Right ventricle myocardium inferior (tissue), 1 donor: ENCODE data around the gene PTGDS. TPM values are rescaled to one million over a fixed set of nuclear protein-coding genes. Genes with fewer than 3 reads are reported as not detected.

Experiments
- ATAC-seq: fragments of 200-7000 bp; cut with Tn5 transposase; one replicate; pipeline ENCODE4 v1.9.1; 2020; ENCODE audit warnings: mild to moderate bottlenecking, moderate library complexity
- DNase-seq: peaks from one replicate; pipeline ENCODE4 v3.0.0; 2021; ENCODE audit errors: missing footprints
- intact Hi-C: fragments of 100-400 bp; cut with DNase I; formaldehyde crosslinking; loops from one replicate; pipeline ENCODE4 v1.11.0; 2022
- total RNA-seq: library from RNA; stranded (reverse); fragmentation: NEBNext Ultra II Directional; extraction: Animal tissue kit (Norgen Biotek cat#: 25700); gene quantifications from one replicate; pipeline ENCODE4 v1.2.1, GENCODE V29; 2021
- donor health status: DM: no; HTN: yes; CAD: no; lungs with severe emphysema.

PTGDS gene
- total RNA-seq, 1 donor from 2014 or later = 6,282 TPM

DNA sequence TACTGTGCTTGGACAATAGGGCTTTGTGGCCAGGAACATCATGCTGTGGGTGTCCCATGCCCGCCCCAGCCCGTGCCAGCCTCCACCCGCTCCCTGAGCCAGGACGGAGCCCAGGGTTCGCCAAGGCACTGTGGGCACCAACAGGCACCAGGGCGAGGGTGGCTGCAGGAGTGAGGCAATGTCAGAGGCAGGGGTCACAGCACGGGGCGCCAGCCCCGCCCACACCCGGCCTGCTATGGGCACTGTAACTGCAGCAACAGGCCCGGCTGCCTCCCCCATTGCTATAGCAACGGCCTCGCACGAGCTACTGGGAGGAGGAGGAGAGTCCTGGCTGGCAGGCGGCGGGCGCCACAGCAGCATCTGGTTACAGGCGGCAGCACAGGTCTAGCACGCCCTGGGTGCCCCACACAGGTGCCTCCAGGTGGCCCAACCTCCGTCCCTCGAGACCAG is 48.2 kb downstream of the PTGDS start:
- intact Hi-C loops = loop anchor here (5.0 kb wide), 1 partner anchor 183 kb away; the partner anchor contains the start of gene AJM1
- DNase-seq (no peak), ATAC-seq (no peak)

DNA sequence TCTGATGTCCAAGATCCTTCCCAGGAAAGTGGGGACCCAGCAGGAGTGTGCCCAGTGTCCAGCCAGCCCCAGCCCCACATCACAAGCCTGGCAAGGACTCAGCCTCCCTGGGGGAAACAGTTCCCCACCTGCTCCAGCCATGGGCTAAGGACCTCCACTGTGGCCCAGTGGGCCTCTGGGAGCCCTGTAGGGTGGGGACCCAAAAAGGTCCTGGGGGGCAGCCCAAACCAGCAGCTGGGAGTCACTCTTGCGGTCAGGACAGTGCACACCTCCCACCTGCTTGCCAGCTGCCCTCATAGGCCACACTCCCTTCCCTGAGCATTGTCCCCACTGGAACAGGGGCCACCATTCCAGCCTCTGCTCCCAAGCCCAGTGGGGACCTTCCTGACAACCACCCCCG is 49.1 kb downstream of the PTGDS start:
- DNase-seq (no peak), ATAC-seq (no peak)
- intact Hi-C loops = loop anchor here (5.0 kb wide), 1 partner anchor 184 kb away; the partner anchor contains the start of gene AJM1

DNA sequence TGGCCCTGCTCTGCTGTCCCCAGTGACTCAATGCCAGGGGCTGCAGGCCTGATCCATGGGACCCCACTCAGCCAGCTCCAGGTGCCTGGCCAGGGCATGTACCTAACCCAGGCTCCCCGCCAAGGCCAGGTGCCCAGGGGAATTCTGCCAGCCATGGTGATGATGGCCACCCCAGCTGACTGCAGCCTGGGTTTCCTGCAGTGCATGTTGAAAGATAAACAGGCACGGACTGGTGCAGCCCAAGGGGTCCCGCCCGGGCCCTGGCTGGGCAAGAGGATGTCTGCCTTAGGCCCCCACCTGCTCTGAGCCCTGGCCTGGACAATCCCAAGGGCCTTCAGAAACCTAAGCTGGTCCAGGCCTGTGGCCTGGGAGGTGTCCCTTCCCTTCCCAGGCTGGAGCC is 49.5 kb downstream of the PTGDS start:
- no peak for ATAC-seq
- DNase-seq = no peak
- intact Hi-C loops = loop anchor here (5.0 kb wide), 1 partner anchor 185 kb away; the partner anchor contains the start of gene AJM1

DNA sequence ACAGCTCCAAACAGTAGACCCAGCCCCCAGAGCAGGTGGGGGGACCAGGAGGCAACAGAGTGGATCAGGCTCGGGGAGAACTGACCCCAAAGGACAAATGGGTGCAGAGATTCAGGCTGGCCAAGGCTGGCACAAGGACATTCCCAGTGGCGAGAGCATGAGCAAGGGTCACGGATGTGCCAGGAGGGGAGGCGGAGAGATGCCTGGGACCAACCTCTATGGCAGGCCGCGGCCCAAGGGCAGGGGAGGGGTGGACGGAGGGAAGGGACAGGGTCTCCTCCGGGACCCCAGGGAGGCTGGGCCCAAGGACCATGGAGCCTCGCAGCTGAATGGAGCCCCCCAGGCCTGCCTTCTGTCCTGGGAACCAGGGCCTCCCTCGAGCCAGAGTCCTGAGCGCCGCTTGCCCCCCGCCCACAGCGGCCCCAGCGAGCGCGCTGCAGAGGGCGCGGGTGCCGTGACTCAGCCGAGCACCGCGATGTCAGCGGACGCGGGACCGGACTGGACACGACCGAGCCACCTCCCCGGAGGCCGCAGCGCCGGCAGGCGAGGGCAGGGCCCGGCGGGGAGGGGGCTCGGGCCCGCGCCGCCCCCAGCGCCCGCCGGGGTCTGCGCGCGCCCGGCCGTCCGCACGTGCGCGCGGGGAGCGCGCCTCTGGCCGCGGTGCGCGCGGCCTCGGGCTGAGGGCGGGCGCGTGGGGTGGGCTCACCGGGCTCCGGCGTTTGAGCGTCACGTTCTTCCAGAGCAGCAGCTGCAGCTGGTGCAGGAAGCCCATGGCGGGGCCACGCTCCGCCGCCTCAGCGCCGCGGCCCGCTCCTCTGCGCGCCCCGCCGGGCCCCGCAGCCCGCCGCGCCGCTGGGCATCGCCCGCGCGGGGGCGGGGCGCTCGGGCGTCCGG is 50.3 kb downstream of the PTGDS start, which contains the start of gene ABCA2:
Gene ABCA2, minus strand, starts transcription at position 869 of the 894 bp plus-strand sequence. Its CDS starts 97 bp downstream, at position 772.
- intact Hi-C loops = loop anchor here (5.0 kb wide), 1 partner anchor 185 kb away; the partner anchor contains the start of gene AJM1
- ATAC-seq (no peak), DNase-seq (no peak)

DNA sequence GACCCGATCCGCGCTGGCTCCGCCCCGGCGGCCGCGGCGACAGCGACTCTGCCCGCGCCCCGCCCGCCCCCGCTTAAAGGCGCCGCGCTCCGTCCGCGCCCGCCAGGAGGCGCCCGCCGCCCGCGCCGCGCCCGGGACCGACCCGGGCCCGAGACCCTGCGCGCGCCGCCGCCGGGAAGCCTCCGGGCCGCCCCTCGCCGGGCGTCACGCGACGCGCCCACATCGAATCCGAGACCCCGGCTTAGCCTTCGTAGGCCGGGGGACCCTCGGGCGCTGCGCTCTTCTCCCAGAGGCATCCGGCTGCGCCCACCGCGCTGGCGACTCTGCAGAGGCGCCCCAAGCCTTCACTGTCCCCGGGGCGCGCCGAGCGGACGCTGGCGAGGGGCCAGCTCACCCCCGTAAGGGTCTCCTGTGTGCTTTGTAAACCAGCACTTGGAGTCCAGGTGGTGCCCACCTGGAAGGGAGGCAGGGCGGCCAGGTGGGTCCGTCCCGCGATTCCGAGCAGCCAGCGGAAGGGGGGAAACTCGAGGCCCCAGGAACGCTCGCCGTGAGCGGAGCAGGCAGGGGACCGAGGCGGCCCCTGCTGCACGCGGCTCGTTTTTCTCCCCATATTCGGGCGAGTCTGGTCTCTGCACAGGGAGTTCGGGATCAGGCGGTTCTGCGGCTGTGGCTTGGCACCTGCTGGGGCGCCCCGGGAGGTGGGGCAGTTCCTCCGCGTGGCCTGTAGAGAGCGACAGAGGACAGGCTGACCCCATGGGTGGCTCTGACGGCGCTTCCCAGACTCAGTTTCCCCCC is 51.2 kb downstream of the PTGDS start:
- intact Hi-C loops = loop anchor here (5.0 kb wide), 1 partner anchor 186 kb away; the partner anchor contains the start of gene AJM1
- peak; percentile 48 for ATAC-seq

DNA sequence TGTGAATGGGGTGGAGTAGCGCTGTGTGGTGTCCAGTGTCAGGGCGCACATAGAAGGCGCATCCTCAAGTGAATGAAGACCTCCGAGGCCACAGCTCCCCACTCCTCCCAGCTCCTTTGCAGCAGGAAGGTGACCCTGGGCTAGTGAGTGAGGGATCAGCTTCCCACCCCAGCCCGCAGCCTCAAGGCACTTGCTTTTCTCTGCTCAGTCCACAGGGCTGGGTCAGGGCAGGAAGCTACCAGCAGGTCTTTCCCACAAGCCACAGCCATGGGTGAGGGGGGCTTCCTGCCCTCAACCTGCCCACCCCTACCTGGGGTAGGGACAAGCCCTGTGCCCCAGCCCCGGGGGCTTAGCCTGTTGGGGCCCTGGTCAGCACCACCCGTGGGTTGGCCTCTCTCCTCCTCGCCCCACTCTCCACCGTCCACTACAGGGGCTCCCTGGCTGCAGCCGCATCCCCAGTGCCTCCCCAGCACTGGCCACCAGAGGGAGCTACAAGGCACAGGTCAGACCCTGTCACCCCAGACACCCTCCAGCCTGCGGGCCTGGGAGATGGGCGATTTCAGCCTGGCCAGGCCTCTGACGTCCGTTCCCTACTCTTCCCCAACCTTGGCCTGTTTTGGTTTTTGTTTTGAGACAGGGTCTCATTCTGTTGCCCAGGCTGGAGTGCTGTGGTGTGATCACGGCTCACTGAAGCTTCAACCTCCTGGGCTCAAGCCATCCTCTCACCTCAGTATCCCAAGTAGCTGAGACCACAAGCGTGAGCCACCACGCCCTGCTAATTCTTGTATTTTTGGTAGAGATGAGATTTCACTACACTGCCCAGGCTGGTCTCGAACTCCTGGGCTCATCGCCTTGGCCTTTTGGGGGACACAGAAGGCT is 52.0 kb downstream of the PTGDS start:
- ATAC-seq (peak; percentile 80), DNase-seq (peak; percentile 93)
- intact Hi-C loops = loop anchor here (5.0 kb wide), 1 partner anchor 187 kb away; the partner anchor contains the start of gene AJM1

More for the DNA sequence above, 51.2 kb downstream of the PTGDS start:
- DNase-seq = peak; percentile 87

DNA sequence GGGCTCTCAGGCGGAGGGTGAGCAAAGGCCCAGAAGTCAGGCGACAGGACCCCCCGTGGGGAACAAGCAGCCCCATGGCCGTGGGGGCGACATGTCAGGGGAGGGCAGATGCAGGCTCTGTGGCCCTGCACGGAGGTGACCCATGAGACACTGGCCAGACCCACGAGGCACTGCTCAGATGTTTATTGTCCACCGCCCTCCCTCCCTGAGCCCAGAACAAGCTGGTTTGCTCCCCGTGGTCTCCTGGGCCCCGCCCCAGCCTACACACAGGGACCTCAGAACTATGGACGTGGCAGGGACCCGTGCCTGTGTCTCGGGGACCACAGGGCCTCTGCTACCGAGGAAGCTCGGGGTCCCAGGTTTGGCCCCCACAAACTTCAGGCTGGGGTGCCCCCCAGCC is 52.7 kb downstream of the PTGDS start:
- ATAC-seq = no peak
- DNase-seq = no peak
- intact Hi-C loops = no loop called here

DNA sequence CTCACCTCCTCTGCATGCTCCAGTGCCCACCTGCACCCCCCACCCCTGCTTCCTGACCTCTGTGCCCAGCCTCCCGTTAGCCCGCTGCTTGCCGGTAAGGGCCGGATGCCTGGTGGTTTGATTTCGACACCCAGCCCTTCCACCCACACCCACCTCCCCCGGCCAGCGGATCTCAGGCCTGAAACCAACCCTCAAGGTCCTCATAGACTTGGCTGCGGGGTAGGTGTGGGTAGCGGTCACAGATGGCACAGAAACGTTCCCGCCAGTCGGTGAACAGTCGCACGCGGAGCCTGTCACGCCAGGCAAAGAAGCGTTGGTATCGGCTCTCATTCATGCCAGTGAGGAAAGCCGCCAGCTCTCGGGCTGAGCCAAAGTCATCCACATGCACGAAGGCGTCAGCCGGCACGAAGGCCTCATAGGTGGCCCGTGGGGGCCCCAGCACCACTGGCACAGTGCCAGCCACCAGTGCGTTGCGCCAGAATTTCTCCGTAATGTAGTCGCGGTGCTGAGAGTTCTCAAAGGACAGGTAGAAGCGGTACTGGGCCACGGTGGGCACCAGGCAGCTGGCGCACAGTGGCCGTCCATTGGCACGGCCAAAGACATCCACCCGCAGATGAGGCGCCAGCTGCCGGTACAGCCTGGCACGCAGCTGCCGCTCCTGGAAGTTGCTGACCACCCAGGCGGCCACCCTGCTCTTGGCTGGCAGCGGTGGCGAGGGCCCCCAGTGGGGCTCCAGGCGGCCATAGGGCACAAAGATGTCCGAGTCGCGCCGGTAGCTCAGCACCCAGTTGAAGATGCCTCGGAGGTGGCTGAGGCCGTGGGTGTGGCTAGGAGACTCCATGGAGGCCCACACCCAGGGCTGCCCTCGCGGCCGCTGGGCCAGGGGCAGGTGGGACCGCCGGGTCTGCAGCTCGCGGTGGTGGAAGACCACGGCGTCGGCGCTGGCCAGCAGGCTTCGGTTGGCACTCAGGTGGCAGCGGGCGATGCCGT is 53.5 kb downstream of the PTGDS start:
- ATAC-seq = no peak
- intact Hi-C loops = no loop called here
- no peak for DNase-seq

Other genes starting within 250 kb of the PTGDS start
- 11.3 TPM for gene LCN10, start 234.6 kb upstream of the PTGDS start, total RNA-seq
- gene LCN6, start 229.0 kb upstream of the PTGDS start, total RNA-seq = 22.2 TPM
- not detected for gene LCN8, start 219.3 kb upstream of the PTGDS start, total RNA-seq
- 0.46 TPM for gene LCN15, start 213.0 kb upstream of the PTGDS start, total RNA-seq
- gene TMEM141, start 186.2 kb upstream of the PTGDS start, total RNA-seq = 75.9 TPM
- gene CCDC183, start 181.2 kb upstream of the PTGDS start, total RNA-seq = 1.6 TPM
- gene RABL6, start 169.6 kb upstream of the PTGDS start, total RNA-seq = 69.5 TPM
- gene AJM1, start 135.0 kb upstream of the PTGDS start, total RNA-seq = 8.6 TPM
- gene PHPT1, start 128.1 kb upstream of the PTGDS start, total RNA-seq = 358 TPM
- 12.8 TPM for gene MAMDC4, start 125.2 kb upstream of the PTGDS start, total RNA-seq
- 358 TPM for gene EDF1, start 111.2 kb upstream of the PTGDS start, total RNA-seq
- gene TRAF2, start 91.0 kb upstream of the PTGDS start, total RNA-seq = 12.6 TPM
- gene FBXW5, start 32.8 kb upstream of the PTGDS start, total RNA-seq = 143 TPM
- 1.3 TPM for gene C8G, start 32.3 kb upstream of the PTGDS start, total RNA-seq
- 2.9 TPM for gene LCN12, start 25.2 kb upstream of the PTGDS start, total RNA-seq
- 8.6 TPM for gene LCNL1, start 5.5 kb downstream of the PTGDS start, total RNA-seq
- 26.9 TPM for gene PAXX, start 14.9 kb downstream of the PTGDS start, total RNA-seq
- 1.1 TPM for gene CLIC3, start 19.1 kb downstream of the PTGDS start, total RNA-seq
- 28.2 TPM for gene ABCA2, start 50.7 kb downstream of the PTGDS start, total RNA-seq
- 0.11 TPM for gene FUT7, start 54.6 kb downstream of the PTGDS start, total RNA-seq
- gene NPDC1, start 68.7 kb downstream of the PTGDS start, total RNA-seq = 69.0 TPM
- gene ENTPD2, start 76.6 kb downstream of the PTGDS start, total RNA-seq = 2.7 TPM
- 0.22 TPM for gene SAPCD2, start 93.1 kb downstream of the PTGDS start, total RNA-seq
- gene UAP1L1, start 100.0 kb downstream of the PTGDS start, total RNA-seq = 13.6 TPM
- 20.4 TPM for gene MAN1B1, start 109.5 kb downstream of the PTGDS start, total RNA-seq
- 143 TPM for gene DPP7, start 137.2 kb downstream of the PTGDS start, total RNA-seq
- not detected for gene GRIN1, start 161.7 kb downstream of the PTGDS start, total RNA-seq
- gene LRRC26, start 192.5 kb downstream of the PTGDS start, total RNA-seq = not detected
- not detected for gene TMEM210, start 194.6 kb downstream of the PTGDS start, total RNA-seq
- gene ANAPC2, start 211.1 kb downstream of the PTGDS start, total RNA-seq = 35.0 TPM
- gene SSNA1, start 211.2 kb downstream of the PTGDS start, total RNA-seq = 70.7 TPM
- 27.9 TPM for gene TPRN, start 223.2 kb downstream of the PTGDS start, total RNA-seq
- gene TMEM203, start 228.1 kb downstream of the PTGDS start, total RNA-seq = 44.6 TPM
- gene NDOR1, start 228.2 kb downstream of the PTGDS start, total RNA-seq = 5.9 TPM
- gene RNF208, start 244.7 kb downstream of the PTGDS start, total RNA-seq = 26.0 TPM
- gene CYSRT1, start 247.7 kb downstream of the PTGDS start, total RNA-seq = not detected
- not detected for gene RNF224, start 250.0 kb downstream of the PTGDS start, total RNA-seq